ENCODE data around the gene GATAD2B. TPM values are rescaled to one million over a fixed set of nuclear protein-coding genes. Genes with fewer than 3 reads are reported as not detected.
"Not testable (repeated sequence)": the region's sequence is repeated elsewhere in the genome, so short reads cannot be mapped to it uniquely, and the experiment has no call there.

Gene GATAD2B
- polyA plus RNA-seq, 1 experiment = 3.6 TPM

- H3K27me3 ChIP-seq (ENCODE audit: control insufficient read depth, insufficient read depth, low read length) = no peaks in the 10 kb centered on the region
- CTCF ChIA-PET = interaction anchor here (0.7 to 1.4 kb wide), 2 partner anchors 12 to 19 kb away, joined by 3 to 4 read pairs; partner anchors contain the start of gene GATAD2B
- no peak for DNase-seq (ENCODE audit: low read depth)
- POLR2A ChIA-PET = no interaction called here
- no peak overlapping the region for H3K4me3 ChIP-seq (ENCODE audit: low read depth, low read length)
- TF ChIP-seq CTCF (IDR thresholded peaks at IDR 0.05; ENCODE audit: insufficient read depth, low read depth, low read length) = no peak
- no peaks in the 10 kb centered on the region; the same call in 1 of the 2 replicates for H3K36me3 ChIP-seq (ENCODE audit: control insufficient read depth, insufficient read depth, low read length)
Measured at GRCh38 chr1:153903841-153904455, 18.8 kb downstream of the GATAD2B start.

GRCh38 chr1:153899509-153899908, 23.3 kb downstream of the GATAD2B start:
- POLR2A ChIA-PET = no interaction called here

GRCh38 chr1:153895866-153896265, 26.9 kb downstream of the GATAD2B start:
- DNase-seq (ENCODE audit: low read depth); POLR2A ChIA-PET; H3K27me3 ChIP-seq (ENCODE audit: control insufficient read depth, insufficient read depth, low read length); H3K36me3 ChIP-seq (ENCODE audit: control insufficient read depth, insufficient read depth, low read length); H3K4me3 ChIP-seq (ENCODE audit: low read depth, low read length): not testable (repeated sequence)
- CTCF ChIA-PET = interaction anchor here (0.6 to 0.7 kb wide), 2 partner anchors 15 kb away, joined by 3 read pairs; no protein-coding TSS in a partner anchor

More at GRCh38 chr1:153899509-153899908, 23.3 kb downstream of the GATAD2B start:
- TF ChIP-seq CTCF (IDR thresholded peaks at IDR 0.05; ENCODE audit: insufficient read depth, low read depth, low read length) = no peak
- Histone ChIP-seq H3K4me3 (ENCODE audit: low read depth, low read length) (no peak overlapping the region), H3K27me3 (ENCODE audit: control insufficient read depth, insufficient read depth, low read length) (no peaks in the 10 kb centered on the region), H3K36me3 (ENCODE audit: control insufficient read depth, insufficient read depth, low read length) (no peaks in the 10 kb centered on the region)
- CTCF ChIA-PET = no interaction called here
- no peak for DNase-seq (ENCODE audit: low read depth)

GRCh38 chr1:153891042-153891441, 31.7 kb downstream of the GATAD2B start:
- H3K27me3 ChIP-seq (ENCODE audit: control insufficient read depth, insufficient read depth, low read length); CTCF ChIA-PET; H3K4me3 ChIP-seq (ENCODE audit: low read depth, low read length); H3K36me3 ChIP-seq (ENCODE audit: control insufficient read depth, insufficient read depth, low read length); POLR2A ChIA-PET; DNase-seq (ENCODE audit: low read depth): not testable (repeated sequence)

GRCh38 chr1:153888533-153888932, 34.2 kb downstream of the GATAD2B start:
- Histone ChIP-seq H3K4me3 (ENCODE audit: low read depth, low read length) (no peak overlapping the region), H3K27me3 (ENCODE audit: control insufficient read depth, insufficient read depth, low read length) (no peaks in the 10 kb centered on the region), H3K36me3 (ENCODE audit: control insufficient read depth, insufficient read depth, low read length) (no peaks in the 10 kb centered on the region; the same call in 1 of the 2 replicates)
- CTCF ChIA-PET = no interaction called here
- POLR2A ChIA-PET = interaction anchor here (0.5 kb wide), 1 partner anchor 22 kb away, joined by 10 read pairs; no protein-coding TSS in a partner anchor
- no peak for DNase-seq (ENCODE audit: low read depth)
- no peak for TF ChIP-seq CTCF (IDR thresholded peaks at IDR 0.05; ENCODE audit: insufficient read depth, low read depth, low read length)

- H3K4me3 ChIP-seq (ENCODE audit: low read depth, low read length) = no peak overlapping the region
- no peak for TF ChIP-seq CTCF (IDR thresholded peaks at IDR 0.05; ENCODE audit: insufficient read depth, low read depth, low read length)
- H3K27me3 ChIP-seq (ENCODE audit: control insufficient read depth, insufficient read depth, low read length) = no peaks in the 10 kb centered on the region
- ChIA-PET POLR2A (no interaction called here), CTCF (interaction anchor here (0.6 kb wide), 1 partner anchor 16 kb away, joined by 3 read pairs; no protein-coding TSS in a partner anchor)
- DNase-seq (ENCODE audit: low read depth) = no peak
- H3K36me3 ChIP-seq (ENCODE audit: control insufficient read depth, insufficient read depth, low read length) = no peaks in the 10 kb centered on the region; the same call in 1 of the 2 replicates
Measured at GRCh38 chr1:153886127-153886526, 36.6 kb downstream of the GATAD2B start.

Data from BJ (cell line).